Lower leg skin (tissue), 3 donors: ENCODE results near the gene TTC4.

Experiments
- CTCF ChIP-seq, 3 donors: fragments of 450-650 bp; IDR thresholded peaks; one replicate each; pipeline ENCODE4 v1.5.1; 2016; ENCODE audit warnings: antibody characterized with exemption in 3 of 3, mild to moderate bottlenecking in 3 of 3, moderate library complexity in 2 of 3
- POLR2A ChIP-seq, 2 donors: fragments of 450-650 bp; IDR thresholded peaks; one replicate each; pipeline ENCODE4 v1.6.1; 2016 to 2017; ENCODE audit warnings: antibody characterized with exemption in 2 of 2, mild to moderate bottlenecking in 1 of 2, moderate library complexity in 1 of 2

- no peak for TF ChIP-seq CTCF (IDR thresholded peaks at IDR 0.05)
- TF ChIP-seq POLR2A (IDR thresholded peaks at IDR 0.05) = no peak
Observed at GRCh38 chr1:54668567-54668966, 47.1 kb upstream of the TTC4 start.
